ENCODE measurements around the gene ATR.
"Not testable (repeated sequence)": the region's sequence is repeated elsewhere in the genome, so short reads cannot be mapped to it uniquely, and the experiment has no call there.

ATR gene

DNA sequence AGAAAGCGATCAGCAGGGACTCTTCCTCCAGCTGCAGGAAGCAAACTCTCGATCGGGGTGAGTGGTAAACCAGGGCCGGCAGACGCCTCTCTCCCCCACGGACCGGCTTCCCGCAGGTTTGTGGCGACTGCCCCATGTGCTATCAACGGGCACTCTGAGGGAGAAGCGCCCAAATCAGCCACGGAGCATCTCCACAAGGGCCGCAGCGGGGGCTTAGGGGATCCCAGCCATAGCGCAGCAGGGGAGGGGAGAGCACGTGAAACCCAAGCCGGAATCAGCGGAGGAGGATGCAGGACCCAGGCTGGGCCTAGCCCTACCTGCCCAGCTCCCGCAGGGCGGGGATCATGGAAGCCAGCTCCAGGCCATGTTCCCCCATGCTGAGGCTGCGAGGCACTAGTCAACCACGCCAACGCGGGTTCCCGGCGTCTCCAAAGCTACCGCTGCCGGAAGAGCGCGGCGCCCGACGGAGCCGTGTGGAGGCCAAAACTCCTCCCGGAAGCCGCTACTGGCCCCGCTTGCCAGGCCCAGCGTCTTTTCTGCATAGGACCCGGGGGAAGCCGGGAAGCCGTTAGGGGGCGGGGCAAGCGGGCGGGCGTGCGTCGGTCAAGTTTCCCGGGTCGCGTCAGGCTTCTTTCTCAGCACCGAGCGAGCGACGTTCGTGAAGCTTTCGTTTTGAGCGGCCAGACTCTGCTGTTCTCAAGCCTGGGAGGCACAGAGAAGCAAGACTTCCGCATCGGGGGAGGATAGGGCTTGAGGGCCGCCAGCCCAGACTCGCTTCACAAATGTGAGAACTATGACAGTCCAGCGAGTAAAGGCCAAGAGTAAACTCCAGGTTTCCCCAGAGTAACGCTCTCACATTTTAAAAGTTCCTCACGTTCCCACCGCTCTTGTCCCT lies at the start of gene ATR:
TSS of gene ATR (minus strand) at position 405 of the 895 bp plus-strand sequence. CDS start at position 376, 29 bp downstream.
- peak; percentile 97 for DNase-seq

DNA sequence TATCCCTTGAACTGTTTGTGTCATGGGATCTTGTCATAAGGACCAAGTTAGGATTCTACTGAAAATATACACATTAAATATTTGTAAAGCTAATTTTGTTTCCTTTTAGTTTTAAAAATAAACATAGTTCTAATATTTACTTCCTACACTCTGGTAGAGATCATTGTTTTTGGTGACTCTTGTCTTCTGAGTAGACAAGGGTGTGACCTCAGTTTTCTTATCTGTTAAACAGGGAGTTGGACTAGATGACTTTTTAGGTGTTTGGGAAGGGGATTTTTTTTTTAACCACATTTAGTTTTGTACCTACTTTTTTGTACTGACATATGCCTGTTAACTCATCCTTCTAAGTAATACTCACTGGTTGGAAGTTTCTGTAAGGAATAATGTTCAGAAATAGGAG lies 48.4 kb upstream of the ATR start:
- no peak for DNase-seq

DNA sequence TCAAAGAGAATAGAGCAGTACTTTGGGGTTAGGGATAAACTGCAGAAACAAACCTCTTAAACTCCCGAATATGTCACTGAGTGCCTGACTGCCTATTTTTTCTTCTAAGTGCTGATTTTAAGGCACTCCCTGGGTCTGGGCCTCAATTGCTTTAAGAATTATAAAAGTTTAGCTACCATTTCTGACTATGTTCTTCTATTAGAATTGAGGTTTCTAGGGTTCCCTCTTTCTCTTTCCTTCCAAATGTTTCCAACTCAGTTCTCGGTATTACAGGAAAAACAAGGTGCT lies 46.6 kb upstream of the ATR start:
- DNase-seq: no peak

DNA sequence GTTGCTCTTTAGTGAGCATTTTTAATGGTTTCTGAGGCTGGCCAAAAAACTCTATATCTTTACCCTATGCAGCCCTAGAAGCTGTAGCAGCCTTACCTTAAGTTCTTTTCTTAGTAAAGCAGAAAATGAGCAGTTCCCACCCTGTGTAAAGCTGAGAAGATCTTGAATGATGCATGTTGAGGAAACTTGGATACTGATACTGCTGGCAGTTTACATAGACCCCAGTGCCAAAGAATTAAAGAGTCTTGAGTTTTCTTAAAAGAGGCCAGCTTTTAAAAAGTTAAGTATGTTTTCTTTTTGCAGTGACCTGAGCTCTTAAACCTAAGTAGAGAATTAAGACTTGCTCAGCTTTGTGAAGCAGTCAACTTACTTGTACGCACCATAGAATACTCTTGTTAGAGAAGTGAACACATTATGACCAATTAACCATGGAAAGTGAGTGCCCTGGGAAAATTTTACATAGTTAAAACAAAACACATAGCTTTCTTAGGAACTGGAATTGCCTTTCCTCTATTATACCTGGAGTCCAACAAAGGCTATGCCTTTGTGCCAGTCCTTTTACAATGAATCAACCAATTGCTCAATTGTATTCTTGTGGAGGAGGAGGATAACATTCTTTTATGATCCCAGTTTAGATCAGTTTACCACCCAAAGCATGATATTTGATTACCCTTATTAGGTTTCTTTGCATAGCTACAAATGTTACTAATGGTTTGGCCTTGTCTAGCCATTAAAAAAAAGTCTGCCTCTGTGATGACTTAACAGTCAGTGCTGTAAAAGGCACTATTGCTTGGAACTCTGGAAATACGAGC lies 46.0 kb upstream of the ATR start:
- DNase-seq: no peak

DNA sequence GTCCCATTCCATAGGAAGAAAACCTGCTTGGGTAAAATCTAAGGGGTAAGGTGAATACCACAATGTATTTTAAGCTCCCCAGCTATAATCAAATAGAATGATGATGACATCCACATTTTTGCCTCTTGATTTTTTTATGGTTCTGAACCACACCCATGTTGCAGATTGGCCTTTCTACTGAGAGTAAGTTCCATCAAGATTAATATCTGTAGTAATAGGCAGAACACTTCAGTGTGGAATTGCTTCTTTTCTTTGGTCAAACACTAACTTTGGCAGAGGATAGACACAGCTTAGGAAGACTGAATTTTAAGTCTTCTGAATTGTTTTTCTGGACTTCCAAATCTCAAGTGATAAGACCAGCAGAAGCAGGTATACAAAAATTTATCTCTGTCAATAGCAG lies 44.7 kb upstream of the ATR start:
- DNase-seq: no peak

DNA sequence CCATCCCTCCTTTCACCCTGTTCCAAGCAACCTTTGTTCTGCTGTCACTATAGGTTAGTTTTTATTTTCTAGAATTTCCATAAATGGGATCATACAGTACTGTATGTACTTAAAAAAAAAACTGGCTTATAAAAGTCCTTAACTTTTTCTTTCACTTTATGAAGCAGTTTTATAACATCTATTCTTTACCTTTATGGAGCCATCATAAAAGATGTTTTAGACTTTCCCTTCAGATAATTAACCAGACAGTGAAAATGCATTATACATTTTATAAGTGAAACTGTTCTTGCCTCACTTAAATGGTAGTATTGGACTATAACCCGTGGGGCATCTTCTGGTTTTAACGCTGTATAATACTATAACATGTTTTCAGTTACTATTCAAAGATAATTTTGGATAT lies 43.9 kb upstream of the ATR start:
- DNase-seq: no peak

DNA sequence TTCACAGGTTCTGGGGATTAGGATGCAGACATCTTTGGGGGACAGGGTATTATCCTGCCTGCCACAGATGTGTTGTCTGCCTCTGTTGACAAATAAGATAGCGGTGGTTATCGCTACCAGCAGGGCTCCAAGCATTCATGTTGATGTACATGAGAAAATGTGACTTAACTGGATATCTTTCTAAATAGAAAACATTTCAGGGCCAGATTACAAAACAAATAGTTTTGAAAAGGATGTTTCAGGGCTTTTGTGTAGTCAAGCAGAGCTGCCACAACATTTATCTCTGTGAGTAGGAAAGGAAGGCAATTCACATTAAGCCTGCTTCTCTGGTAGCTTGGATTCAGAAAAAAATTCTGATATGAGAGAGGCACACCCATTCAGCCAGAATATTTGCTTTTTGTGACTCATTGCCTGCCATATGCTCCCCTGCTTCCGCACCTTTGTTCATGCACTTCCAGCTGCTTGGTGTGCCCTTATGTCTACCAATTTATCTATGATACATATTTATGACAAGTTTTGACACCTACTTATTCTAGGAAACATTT lies 40.5 kb upstream of the ATR start:
- no peak for DNase-seq

DNA sequence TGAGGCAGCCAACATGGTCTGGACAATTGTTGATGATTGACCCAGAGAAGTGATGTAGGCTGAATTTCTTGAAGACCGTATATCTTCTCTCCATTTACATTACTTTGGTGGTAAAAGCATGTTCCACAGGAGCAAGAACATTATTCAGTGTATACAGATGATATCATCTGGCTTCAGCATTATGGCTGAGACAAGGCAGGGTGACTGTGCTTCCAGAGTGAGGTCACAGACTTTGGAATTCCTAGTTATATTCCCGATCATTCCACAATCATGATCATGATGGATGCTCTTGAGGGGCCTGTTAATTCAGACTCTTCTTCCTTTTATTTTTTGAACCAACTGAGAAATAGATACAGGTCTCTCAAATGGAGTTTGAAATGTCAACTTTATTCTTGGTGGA lies 36.6 kb upstream of the ATR start:
- no peak for DNase-seq

DNA sequence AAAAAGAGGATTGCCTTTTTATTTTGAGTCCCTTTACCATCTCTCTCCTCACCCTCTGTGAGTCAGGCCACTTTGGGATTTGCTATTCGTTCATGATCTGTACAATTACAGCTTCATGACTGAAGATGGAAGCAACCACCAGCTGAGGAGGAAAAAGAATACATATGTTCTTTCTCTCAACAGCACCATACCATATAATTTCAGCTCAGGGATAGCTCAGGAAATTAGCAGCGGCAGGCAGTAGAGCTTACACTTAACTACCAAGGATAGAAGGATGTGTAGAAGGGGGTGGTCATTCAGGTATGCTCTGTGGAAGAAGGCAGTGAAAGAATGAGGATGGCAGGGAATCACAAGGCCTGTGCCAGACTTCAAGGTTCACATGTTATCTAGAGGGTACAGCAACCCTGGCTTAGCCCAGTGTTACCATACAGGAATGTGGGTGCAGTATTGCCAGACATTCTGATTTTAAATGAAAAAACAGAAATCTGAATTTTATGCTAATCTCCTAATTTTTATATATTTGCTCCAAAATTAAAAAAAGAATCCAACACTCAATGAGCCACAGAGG lies 35.6 kb upstream of the ATR start:
- DNase-seq: no peak

DNA sequence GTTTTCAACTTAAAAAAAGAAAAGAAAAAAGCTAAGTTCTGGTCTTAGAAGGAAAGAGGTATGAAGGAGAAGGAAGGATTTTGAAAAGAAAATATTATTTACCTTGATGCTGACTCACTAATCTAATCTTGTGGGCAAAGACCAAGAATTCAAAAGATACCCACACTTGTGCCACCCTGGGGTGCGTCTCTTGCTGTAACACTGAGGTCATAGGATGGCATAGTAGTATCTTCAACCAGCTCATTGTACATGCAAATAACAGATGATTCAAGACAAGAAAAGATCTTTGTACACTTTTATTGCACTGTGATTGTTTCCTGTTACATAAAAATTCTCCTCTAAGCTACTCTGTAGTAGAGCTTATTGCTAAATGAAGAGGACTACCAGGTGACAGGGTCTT lies 35.0 kb upstream of the ATR start:
- DNase-seq: no peak

DNA sequence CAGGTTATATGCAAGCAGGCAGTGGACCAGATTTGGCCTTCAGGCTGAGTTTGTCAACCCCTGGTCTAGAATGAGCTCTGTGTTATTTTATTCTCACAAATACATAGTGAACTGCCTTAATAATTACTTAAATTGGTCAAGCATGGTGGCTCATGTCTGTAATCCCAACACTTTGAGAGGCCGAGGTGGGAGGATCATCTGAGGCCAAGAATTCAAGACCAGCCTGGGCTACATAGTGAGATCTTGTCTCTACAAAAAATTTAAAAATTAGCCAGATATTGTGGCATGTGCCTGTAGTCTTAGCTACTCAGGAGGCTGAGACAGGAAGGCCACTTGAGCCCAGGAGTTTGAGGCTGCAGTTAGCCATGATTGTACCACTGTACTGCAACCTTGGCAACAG lies 32.7 kb upstream of the ATR start:
- DNase-seq: no peak

DNA sequence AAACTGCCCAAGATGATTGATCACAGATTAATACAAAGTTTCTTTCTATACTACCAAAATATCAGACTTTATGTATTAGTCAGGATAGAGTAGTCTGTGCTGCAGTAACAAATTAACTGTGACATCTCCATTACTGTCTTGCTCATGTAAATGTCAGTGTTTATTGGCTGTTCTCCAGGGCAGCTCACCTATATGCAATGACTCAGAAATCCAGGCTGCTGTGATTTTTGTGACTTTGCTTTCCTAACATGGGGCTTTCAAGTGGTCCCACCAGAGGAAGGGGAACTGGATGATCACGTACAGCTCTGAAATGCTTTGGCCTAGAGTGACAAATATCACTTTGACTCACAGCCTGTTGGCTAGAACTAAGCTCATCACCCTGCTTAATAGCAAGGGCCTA lies 30.6 kb upstream of the ATR start:
- DNase-seq: no peak

DNA sequence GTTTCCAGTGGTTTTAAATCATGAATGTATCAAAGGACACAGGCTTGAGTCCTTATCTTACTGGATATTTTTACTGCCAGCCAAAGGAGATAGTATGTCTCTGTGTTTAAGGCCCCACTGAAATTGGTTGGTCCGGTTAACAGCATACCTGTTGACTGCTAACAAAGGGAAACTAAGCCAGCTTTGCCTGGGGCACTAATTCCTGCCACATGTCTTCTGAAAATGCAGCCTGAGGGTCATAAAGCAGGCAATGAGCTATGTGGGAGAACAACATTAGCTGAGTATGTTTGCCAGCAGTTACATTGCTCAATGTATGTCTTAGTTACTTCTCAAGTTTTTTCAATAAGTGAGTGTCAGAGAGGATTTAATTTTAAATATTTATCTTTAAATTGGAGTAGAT lies 30.1 kb upstream of the ATR start:
- DNase-seq: no peak

DNA sequence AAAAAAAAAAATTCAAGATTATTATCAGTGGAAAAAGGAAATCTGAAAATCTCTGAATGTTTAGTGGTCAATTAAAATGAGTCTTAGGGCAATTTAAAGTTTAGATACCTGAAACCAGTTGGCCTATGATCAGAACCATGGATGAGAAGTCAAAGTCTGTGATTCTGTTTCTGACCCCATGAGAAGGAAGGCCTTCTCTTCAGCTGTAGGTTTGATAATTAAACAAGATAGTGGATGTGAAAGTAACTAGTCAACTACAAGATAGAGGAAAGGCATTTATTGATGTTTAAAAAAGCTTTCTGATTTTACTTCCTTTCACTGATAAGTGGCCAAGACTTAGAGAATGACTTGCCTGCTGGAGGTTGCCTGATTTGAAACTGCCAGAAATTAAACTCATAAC lies 26.4 kb upstream of the ATR start:
- DNase-seq: no peak

DNA sequence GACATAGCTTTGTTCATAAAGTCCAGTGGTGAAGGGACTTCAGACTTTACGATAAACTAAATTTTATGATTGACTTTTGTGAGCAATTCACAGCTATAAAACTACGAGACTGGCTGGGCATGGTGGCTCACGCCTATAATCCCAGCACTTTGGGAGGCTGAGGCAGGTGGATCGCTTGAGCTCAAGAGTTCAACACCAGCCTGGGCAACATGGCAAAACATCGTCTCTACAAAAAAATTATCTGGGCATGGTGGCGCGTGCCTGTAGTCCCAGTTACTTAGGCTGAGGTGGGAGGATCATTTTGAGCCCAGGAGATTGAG lies 24.8 kb upstream of the ATR start:
- DNase-seq: not testable (repeated sequence)

DNA sequence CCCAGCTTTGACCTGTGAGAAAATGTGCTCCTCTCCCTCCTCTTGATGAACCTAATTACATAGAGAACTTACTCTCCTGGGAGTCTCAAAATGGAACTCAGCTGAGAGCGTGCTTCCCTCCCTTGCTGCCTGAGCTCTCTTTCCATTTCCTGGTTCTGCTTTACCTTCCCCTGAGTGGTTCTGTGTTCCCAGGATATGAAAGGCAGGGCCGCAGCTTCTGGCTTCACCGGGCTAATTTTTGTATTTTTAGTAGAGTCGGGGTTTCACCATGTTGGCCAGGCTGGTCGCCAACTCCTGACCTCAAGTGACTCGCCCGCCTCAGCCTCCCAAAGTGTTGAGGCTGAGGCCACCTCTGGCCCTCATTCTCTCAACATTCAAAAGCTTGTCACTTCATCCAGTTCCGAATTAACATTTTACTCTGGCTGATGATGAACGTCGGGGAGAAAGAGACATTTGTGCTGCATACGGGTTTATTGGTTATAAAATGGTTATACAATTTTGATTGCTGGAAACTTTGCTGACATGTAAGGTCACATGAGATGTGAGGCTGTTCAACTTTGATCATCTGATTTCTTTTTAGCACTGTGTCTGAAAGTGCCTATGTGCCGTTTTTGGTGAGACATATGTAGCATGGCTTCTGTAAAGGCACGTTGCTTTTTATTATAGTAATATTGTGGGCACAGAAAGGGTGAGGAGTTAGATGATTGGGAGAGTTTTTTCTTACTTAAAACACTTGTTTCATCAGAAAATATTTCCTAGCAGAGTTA lies 24.3 kb upstream of the ATR start:
- DNase-seq: no peak

DNA sequence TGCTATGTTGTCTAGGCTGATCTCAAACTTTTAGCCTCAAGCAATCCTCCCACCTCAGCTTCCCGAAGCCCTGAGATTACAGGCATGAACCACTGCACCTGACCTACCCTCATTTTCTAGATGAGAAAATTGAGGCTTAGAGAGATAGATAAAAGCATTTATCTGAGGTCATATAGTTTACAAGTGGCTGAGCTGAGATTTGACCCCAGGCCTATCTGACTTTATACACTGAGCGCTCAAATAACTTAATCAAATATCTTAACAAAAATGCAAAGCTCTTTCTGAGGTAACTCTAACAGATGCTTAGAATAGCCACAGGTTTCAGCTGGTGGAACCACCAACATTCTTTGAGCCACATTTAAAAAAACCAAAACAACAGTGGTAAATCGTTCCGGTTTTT lies 23.2 kb upstream of the ATR start:
- DNase-seq: no peak

DNA sequence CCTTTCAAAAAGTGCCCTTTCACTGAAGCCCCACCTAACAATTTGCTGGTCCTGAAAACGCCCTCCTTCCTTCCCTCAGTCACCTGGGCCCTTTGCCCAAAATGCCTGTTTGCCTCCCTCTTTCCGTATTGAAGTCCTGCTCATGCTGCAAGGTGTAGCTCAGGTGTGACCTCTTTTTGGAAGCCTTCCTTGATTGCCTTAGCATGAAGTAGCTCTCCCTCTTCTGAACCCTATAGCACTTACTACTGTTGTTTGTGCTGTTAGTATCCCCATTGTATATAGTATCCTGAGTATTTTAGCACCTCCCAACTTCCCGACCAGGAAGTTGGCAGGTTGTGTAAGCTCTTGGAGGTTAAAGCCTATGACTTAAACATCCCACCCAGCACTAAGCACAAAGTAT lies 19.4 kb upstream of the ATR start:
- DNase-seq: no peak

DNA sequence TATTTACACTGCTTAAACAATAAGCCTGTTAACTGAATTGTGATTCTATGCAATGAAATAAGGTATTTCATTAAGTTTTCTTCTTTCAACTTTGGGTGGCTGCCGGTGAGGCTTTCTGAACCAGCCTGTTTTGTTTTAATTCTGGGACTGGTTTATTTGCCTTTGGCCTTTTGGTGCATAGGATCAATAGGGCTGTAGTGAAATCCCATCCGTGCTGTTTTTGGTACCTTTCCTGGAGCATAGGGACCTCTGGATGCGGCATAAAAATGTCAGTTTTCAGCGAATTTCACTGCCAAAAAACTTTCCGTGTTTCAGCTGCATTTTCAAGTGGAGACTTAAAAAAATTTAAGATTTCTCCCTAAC lies 18.2 kb upstream of the ATR start:
- no peak for DNase-seq

DNA sequence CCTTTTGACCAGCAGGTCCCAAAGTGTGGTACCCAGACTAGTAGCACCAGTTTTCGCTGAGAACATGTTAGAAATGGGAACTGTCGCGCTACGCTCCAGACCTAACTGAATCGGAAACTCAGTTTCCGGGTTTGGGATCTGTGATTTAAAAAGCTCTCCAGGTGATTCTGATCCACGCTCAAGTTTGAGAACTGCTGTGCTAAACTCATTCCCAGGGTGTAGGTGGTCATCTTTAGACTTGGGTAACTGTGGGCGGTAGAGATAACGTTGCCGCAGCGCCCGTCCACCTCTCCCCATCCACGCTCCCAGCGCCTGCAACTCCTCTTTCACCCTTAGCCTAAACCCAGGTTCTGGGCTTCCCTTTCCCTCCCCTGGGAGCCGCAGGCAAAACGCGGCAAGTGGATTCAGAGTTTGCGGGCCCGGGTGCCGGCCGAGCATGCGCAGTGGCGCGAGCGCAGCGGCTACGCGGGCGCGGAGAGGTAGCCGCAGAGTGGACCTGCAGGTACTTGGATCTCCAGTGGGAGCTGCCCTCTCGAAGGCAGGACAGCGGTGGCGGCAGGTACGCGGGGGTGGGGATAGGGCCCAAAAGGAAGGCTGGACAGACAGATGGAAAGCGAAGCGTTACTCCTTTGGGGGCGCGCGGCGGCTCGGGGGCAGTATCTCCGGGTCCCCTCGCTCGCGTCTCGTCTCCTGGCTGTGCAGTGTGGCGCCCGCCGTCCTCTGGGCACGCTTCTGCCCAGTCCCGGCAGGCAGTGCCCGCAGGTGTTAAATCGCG lies 17.6 kb upstream of the ATR start, which contains the start of gene PLS1:
TSS of gene PLS1 (plus strand) at position 443 of the 775 bp plus-strand sequence. CDS start 67,845 bp downstream, outside the sequence.
- peak; percentile 77 for DNase-seq

DNA sequence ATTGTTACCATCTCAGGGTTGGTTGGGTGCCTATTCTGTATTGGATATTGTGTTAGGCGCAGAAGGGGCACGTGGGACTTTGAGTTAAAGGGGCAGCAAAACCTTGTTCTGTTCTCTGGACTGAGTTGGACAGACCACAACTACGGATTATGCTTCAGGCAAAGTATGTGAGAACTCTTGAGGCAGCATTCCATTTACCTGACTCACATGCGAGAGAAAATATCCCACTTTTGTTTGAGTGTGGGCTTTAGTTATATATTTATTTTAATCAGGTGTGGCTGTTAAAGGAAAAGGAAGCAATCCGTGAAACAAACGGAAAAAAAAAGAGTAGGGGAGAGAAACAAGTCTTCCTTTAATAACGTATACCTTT lies 17.0 kb upstream of the ATR start:
- DNase-seq: no peak

DNA sequence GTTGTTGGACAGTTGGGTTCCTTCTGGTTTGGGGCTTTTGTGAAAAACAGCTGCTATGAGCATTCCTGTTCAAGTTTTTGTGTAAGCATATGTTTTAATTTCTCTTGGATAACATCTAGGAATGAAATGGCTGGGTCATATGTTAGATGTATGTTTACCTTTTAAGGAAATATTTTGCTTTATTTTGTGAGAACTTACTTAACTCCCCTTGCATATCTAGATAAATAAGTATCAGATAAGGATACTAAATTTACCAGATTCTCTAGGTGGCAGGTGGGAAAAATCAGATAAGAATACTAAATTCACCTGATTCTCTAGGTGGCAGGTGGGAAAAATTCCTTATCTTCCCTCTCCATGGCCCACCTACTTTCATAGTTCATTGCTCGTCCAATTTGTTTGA lies 16.6 kb upstream of the ATR start:
- no peak for DNase-seq

Measured in activated gamma-delta T cell treated with Interleukin-2 at 50 U/mL for 16 hours (primary cell).